ENCODE results near the gene PFDN1.

DNA sequence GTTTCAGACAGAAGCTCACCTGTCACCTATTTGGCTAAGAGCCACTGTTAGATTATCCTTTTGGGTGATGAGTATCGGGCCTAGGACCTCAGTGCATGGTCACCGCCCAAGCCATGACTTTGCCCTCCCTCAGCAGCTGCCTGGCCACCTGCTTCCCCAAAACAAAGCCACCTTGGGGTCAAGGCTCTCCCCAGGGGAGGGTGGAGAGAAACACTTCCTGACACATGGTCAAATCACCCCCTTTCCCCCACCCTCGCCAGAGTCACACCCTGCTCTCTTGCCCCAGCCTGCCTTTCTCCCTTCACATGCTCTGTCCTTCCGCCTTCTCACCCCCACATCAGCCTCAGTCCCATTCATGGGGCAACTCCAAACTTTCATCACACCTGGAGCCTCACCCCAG lies 45.2 kb upstream of the PFDN1 start:
- TF ChIP-seq TCF4 (CRISPR knock-in tag; IDR thresholded peaks at IDR 0.05; ENCODE audit: borderline replicate concordance) (no peak), ZFP30 (CRISPR knock-in tag; IDR thresholded peaks at IDR 0.05) (no peak), TSHZ2 (CRISPR knock-in tag; IDR thresholded peaks at IDR 0.05) (no peak), RARB (CRISPR knock-in tag; IDR thresholded peaks at IDR 0.05) (no peak), BACH2 (CRISPR knock-in tag; IDR thresholded peaks at IDR 0.05; ENCODE audit: borderline replicate concordance) (no peak), CREB5 (CRISPR knock-in tag; IDR thresholded peaks at IDR 0.05; ENCODE audit: low read depth) (no peak)

Data from SK-N-SH treated with all-trans-retinoic acid at 6 μM for 48 hours (cell line).